Measurements from ENCODE around the gene ANXA5. TPM values are rescaled to one million over a fixed set of nuclear protein-coding genes. Genes with fewer than 3 reads are reported as not detected.
"Not testable (repeated sequence)": the region's sequence is repeated elsewhere in the genome, so short reads cannot be mapped to it uniquely, and the experiment has no call there.

The ANXA5 gene
- total and polyA plus RNA-seq, 2 donors (not counting 1 experiment from before 2014, with no cell fraction given), result 602 to 2,025 TPM

GRCh38 chr4:121665371-121665770, 31.4 kb downstream of the ANXA5 start:
- H3K9ac ChIP-seq (ENCODE audit: insufficient read depth, low read length), result no peak overlapping the region
- H3K36me3 ChIP-seq (ENCODE audit: control insufficient read depth, insufficient read depth, low read length), result peaks cover 2% of the 10 kb centered on the region
- H4K20me1 ChIP-seq (ENCODE audit: control insufficient read depth, extremely low read depth, insufficient read depth, low read length), result no peaks in the 10 kb centered on the region
- H3K4me1 ChIP-seq (ENCODE audit: control insufficient read depth, extremely low read depth, insufficient read depth, low read length), result peaks cover 20% of the 10 kb centered on the region
- no peaks in the 10 kb centered on the region for H3K9me3 ChIP-seq (ENCODE audit: control insufficient read depth, insufficient read depth, low read depth, low read length)
- TF ChIP-seq EZH2 (IDR thresholded peaks at IDR 0.05; ENCODE audit: low read length, missing control alignments), result no peak
- no peak for TF ChIP-seq CTCF (conservative IDR thresholded peaks at IDR 0.05 in 1 of 2, IDR thresholded peaks at IDR 0.05 in 1 of 2; ENCODE audit: low read depth in 1 of 2, low read length in 2 of 2)
- H3K27ac ChIP-seq (ENCODE audit: insufficient read depth, low read length), result no peak overlapping the region
- no peak for DNase-seq (ENCODE audit: low read depth in 2 of 2)
- no peaks in the 10 kb centered on the region for H3K79me2 ChIP-seq (ENCODE audit: control insufficient read depth, insufficient read depth, low read length)
- no peak overlapping the region for H3K4me3 ChIP-seq (replicated peaks in 1 of 4; ENCODE audit: control extremely low read depth in 1 of 4, insufficient read depth in 1 of 4, low read depth in 3 of 4, low read length in 4 of 4)
- H3K27me3 ChIP-seq (ENCODE audit: control insufficient read depth, insufficient read depth, low read length), result no peaks in the 10 kb centered on the region
- H2AFZ ChIP-seq (ENCODE audit: low read length), result no peak overlapping the region
- no peak overlapping the region for H3K4me2 ChIP-seq (ENCODE audit: extremely low read depth, insufficient read depth, low read length)

- Histone ChIP-seq H4K20me1 (ENCODE audit: control insufficient read depth, extremely low read depth, insufficient read depth, low read length) (no peaks in the 10 kb centered on the region), H3K27me3 (ENCODE audit: control insufficient read depth, insufficient read depth, low read length) (no peaks in the 10 kb centered on the region), H3K4me1 (ENCODE audit: control insufficient read depth, extremely low read depth, insufficient read depth, low read length) (peaks cover 2% of the 10 kb centered on the region), H3K79me2 (ENCODE audit: control insufficient read depth, insufficient read depth, low read length) (no peaks in the 10 kb centered on the region), H3K4me3 (replicated peaks in 1 of 4; ENCODE audit: control extremely low read depth in 1 of 4, insufficient read depth in 1 of 4, low read depth in 3 of 4, low read length in 4 of 4) (no peak overlapping the region), H3K9me3 (ENCODE audit: control insufficient read depth, insufficient read depth, low read depth, low read length) (no peaks in the 10 kb centered on the region), H2AFZ (ENCODE audit: low read length) (no peak overlapping the region), H3K27ac (ENCODE audit: insufficient read depth, low read length) (no peak overlapping the region), H3K36me3 (ENCODE audit: control insufficient read depth, insufficient read depth, low read length) (peaks cover 2% of the 10 kb centered on the region), H3K4me2 (ENCODE audit: extremely low read depth, insufficient read depth, low read length) (no peak overlapping the region), H3K9ac (ENCODE audit: insufficient read depth, low read length) (no peak overlapping the region)
- DNase-seq (ENCODE audit: low read depth in 2 of 2), result no peak
- TF ChIP-seq EZH2 (IDR thresholded peaks at IDR 0.05; ENCODE audit: low read length, missing control alignments), result no peak
- no peak for TF ChIP-seq CTCF (conservative IDR thresholded peaks at IDR 0.05 in 1 of 2, IDR thresholded peaks at IDR 0.05 in 1 of 2; ENCODE audit: low read depth in 1 of 2, low read length in 2 of 2)
These were observed 34.6 kb downstream of the ANXA5 start for GRCh38 chr4:121662225-121662624.

- not testable (repeated sequence) for H3K9me3 ChIP-seq (ENCODE audit: control insufficient read depth, insufficient read depth, low read depth, low read length); H3K4me3 ChIP-seq (replicated peaks in 1 of 4; ENCODE audit: control extremely low read depth in 1 of 4, insufficient read depth in 1 of 4, low read depth in 3 of 4, low read length in 4 of 4); H3K9ac ChIP-seq (ENCODE audit: insufficient read depth, low read length); H3K36me3 ChIP-seq (ENCODE audit: control insufficient read depth, insufficient read depth, low read length); H3K79me2 ChIP-seq (ENCODE audit: control insufficient read depth, insufficient read depth, low read length); H3K4me1 ChIP-seq (ENCODE audit: control insufficient read depth, extremely low read depth, insufficient read depth, low read length); H3K27me3 ChIP-seq (ENCODE audit: control insufficient read depth, insufficient read depth, low read length); H3K27ac ChIP-seq (ENCODE audit: insufficient read depth, low read length); H4K20me1 ChIP-seq (ENCODE audit: control insufficient read depth, extremely low read depth, insufficient read depth, low read length); H2AFZ ChIP-seq (ENCODE audit: low read length); H3K4me2 ChIP-seq (ENCODE audit: extremely low read depth, insufficient read depth, low read length)
- DNase-seq (ENCODE audit: low read depth in 2 of 2), result peak in 1 of 2 donors; percentile 70
These were observed 36.4 kb downstream of the ANXA5 start for GRCh38 chr4:121660175-121660933.
